ENCODE measurements around the gene CLMN.
"Not testable (repeated sequence)": the region's sequence is repeated elsewhere in the genome, so short reads cannot be mapped to it uniquely, and the experiment has no call there.

Gene CLMN

DNA sequence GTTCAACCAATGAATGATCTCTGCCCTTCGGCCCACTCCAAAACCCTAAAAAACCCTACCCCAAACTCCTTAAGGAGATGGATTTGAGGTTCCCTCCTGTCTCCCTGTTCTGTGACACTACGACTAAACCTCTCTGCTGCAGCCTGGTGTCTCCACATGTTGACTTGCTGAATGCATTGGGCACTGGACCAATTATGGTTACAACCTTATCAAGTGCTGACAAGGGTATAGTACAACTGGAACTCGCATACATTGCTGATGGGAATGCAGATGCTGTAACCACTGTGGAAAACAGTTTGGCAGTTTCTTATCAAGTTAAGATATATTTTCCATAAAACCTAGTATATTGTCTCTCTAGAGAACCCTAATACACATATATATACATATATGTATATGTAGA, 156.0 kb downstream of the CLMN start:
- DNase-seq (ENCODE audit: low spot score) = no peak

GRCh38 chr14:95163132-95163531, 156.6 kb downstream of the CLMN start:
- no peak for DNase-seq (ENCODE audit: low spot score)

GRCh38 chr14:95162641-95163040, 157.1 kb downstream of the CLMN start:
- no peak for DNase-seq (ENCODE audit: low spot score)

DNA sequence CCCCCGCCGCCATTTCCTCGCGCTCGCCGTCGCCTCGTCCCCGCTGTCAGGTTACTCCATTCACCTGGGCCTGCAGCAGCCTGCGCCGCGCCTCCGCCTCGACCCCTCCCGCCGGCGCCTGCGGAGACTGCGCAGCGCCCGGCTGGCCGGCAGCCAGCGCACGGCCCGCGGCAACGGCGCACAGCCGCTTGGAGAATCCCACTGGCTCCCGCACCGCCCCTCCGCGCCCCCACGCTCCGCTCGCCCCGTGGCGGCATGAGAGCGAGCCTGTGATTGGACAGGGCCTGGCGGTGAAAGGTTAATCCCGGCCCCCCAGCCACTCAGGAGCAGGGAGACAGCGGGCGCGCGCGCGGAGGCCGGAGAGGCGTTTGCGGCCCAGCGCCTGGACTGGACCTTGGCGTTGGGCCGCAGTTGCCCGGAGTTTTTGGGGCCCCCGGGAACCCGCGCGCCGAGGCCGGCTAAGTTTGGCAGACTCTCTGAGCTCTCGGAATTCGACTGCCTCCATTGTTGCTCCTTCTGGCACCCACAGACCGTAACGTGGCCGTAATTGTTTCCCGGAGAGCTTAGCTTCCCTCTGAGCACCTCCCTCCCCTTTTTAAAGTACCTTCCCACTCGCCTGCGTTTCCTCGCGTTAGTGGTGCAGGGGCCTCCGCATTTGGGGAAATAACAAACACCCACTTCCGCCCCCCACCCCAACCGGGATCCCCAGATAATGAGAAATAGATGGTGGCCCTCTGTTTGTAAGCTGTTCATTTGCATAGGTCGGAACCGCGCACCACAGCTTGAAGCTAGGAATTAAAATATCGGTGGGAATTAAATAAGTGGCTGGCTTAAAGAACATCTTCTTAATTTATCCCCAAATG, 162.2 kb downstream of the CLMN start, which contains the start of gene DICER1:
Gene DICER1, minus strand, starts transcription at position 203 of the 863 bp plus-strand sequence. CDS start 24,071 bp downstream, outside the sequence.
- DNase-seq (ENCODE audit: low spot score) = peak; percentile 99

GRCh38 chr14:95157048-95157326, 162.7 kb downstream of the CLMN start:
- DNase-seq (ENCODE audit: low spot score) = peak; percentile 76

GRCh38 chr14:95156161-95157047, 163.3 kb downstream of the CLMN start:
- no peak for DNase-seq (ENCODE audit: low spot score)

DNA sequence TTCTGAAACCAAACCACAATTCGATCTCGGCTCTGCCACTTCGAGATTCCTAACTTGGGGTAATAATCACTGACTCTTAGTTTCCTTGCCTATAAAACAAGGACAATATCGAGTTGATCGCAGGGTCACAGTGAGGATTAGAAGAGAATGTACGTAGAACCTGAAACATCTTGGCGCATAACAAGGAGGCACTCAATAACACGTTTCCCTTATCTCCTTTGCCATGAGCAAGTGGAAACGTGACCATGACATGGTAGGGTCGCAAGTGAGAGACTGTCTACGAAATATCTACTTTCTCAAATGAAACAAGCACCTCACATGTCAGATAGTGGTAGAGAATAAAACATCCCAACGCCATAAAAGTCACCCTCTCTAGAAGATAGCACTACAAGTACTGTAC, 164.7 kb downstream of the CLMN start:
- no peak for DNase-seq (ENCODE audit: low spot score)

GRCh38 chr14:95153866-95154265, 165.8 kb downstream of the CLMN start:
- no peak for DNase-seq (ENCODE audit: low spot score)

GRCh38 chr14:95151561-95151960, 168.1 kb downstream of the CLMN start:
- no peak for DNase-seq (ENCODE audit: low spot score)

GRCh38 chr14:95150910-95151309, 168.8 kb downstream of the CLMN start:
- DNase-seq (ENCODE audit: low spot score) = no peak

DNA sequence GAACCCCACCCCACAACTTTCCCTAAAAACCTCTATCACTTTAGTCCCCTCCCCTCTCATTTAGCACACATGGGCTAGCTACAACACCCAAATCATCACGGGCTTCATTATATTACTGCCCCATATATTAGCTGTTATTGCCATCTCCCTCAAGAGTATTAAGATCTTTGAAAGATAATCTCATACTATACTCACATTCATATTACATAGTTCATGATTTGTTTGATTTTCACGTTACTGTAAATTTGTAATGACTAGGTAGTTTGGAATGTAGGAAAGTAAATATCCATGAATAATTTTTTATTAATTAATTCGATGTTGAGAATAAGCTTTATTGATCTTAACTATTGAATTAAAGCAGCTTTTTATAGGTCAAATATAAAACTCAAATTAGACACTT, 170.3 kb downstream of the CLMN start:
- no peak for DNase-seq (ENCODE audit: low spot score)

GRCh38 chr14:95147597-95147996, 172.1 kb downstream of the CLMN start:
- DNase-seq (ENCODE audit: low spot score) = no peak

DNA sequence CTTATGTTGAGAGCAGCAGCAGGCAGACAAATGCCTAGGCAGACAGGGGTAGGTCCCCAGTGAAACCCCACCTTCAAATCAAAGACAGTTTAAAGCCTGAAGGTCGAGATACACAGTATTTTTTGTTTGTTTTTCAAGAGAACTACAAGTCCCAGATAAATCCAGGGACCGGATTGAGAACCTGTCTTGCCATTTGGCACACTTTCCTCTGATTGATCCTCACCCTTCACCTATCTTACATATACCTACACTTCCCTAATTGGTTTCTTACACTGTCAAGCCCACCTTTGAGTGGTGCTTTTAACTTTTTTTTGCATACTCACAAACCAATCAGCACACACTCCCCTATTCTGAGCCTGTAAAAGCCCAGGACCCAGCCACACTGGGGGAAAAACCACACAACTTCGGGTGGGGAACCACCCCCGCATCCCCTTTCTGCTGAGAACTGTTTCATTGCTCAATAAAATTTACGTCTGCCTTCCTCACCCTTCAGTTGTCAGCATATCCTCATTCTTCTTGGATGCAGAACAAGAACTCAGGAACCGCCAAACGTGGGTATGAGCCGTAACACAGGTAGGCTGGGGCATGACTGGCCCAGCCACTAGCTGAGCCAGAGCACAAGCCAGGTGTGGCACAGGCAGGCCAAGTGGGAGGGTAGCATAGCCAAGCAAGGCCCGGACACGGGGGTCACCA, 173.5 kb downstream of the CLMN start:
- DNase-seq (ENCODE audit: low spot score) = no peak

DNA sequence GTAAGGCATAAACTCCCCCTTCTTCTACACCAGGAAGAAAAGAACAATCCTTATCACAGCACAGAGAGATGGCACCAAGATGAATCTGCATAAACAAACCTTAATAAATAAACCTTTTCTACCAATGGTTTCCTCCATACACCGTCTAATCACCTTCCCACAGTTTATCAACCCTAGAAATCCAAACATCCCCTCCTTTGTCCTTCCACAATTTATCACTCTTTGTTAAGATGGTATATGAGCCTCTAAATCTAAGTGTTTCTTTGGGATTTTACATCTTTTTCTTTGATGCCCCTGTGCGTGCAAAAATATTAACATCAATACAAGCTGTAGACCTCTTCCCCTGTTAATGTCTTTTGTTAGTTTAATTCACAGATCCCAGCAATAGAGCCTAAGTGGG, 174.9 kb downstream of the CLMN start:
- DNase-seq (ENCODE audit: low spot score) = no peak

- no peak for DNase-seq (ENCODE audit: low spot score)
These were observed 175.7 kb downstream of the CLMN start for GRCh38 chr14:95143808-95144620.

DNA sequence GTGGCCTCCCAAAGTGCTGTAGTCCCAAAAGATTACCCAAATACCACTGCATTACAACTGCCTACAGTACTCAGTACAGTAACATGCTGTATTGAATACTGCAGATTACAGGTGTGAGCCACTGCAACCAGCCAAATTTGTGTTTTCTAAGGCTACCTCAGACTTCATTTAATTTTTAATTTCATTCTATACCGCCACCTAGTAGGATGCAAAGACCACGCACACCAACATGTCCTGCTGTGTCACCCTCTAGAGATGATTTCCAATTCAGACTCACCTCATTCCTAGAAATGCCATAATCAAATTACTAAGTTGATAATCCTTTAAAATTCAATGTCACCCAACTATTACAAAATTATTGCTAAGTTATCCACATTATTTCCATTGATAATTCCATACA, 177.5 kb downstream of the CLMN start:
- DNase-seq (ENCODE audit: low spot score) = no peak

DNA sequence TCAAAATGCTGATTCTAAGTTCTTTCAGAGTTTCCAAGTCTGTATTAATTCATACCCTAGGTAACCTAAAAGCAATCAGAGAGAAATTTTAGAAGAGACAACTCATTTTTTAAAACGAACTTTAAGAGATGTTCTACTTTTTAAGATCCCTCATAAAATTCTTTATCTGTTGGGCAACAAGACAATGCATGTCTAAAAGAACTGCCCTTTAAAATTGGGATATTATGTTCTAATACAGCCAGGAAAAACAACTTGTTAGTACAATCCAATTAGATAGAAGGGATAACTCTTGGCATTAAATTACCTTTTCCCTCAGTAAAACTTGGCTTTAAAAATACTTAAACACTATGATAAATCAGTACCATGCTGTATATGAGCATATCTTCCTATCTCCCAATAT, 178.0 kb downstream of the CLMN start:
- DNase-seq (ENCODE audit: low spot score) = no peak

DNA sequence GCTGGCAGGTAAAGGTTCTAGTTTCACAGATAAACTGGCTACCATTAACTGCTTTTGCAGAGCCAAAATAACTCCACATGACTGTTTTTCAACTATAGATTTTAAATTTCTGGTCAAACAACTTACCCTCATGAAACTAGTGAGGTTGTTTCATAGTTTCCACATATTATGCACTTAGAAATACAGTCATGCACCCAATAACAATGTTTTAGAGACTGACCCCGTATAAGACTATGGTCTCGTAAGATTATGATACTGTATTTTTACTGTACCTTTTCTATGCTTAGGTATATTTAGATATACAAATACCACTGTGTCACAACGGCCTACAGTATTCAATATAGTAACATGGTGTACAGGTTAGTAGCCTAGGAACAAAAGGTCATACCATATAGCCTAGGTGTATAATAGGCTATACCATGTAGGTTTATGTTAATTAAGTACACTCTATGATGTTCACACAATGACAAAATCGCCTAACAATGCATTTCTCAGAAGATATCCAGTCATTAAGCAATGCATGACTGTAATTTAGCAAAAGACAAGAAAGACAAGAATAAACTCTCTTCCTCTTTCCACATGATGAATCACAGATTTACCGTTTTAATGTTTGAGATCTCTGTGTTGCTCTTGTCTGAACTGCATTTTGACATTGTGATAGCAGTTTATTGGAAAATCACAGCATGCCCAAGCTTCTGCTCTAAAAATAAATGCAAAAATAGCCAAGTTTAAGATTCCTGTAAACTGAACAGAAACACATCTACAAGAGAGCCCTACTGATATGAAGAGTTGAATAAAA, 179.4 kb downstream of the CLMN start:
- no peak for DNase-seq (ENCODE audit: low spot score)

DNA sequence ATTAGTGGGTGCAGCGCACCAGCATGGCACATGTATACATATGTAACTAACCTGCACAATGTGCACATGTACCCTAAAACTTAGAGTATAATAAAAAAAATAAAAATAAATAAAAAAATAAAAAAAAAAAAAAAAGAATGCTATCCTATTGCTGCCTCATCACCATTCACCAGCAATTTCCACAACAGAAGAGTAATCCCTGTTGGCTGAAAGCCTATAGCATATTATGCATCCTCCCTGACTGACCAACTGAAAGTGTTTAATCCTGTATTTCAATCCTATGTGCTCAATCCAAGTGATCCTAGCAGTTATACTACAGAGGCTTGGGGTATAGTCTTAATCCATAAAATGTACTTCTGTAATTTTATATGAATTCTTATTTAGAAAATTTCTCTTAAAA, 180.8 kb downstream of the CLMN start:
- DNase-seq (ENCODE audit: low spot score) = no peak

GRCh38 chr14:95138455-95138854, 181.3 kb downstream of the CLMN start:
- DNase-seq (ENCODE audit: low spot score) = not testable (repeated sequence)

DNA sequence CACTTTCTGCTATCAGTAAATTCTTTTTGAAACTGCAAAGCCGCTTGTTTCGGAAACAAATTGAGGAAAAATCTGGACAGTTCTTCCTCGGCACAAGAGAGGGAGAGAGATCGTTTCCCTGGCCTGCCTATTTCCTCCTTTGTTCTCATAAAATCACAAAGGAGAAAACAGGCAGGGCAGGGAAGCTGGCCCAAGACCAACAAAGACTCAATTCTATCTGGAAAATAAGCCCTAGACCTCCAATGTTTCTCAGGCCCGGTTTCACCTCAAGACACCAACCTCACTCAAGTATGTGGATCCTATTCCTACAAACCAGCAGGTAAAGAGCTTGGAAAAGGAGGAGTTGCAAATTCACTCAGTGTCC, 181.9 kb downstream of the CLMN start:
- DNase-seq (ENCODE audit: low spot score) = no peak
